IMR-90 (cell line): ENCODE measurements around the gene ANKRD40CL. TPM values are rescaled to one million over a fixed set of nuclear protein-coding genes. Genes with fewer than 3 reads are reported as not detected.

Experiments used
- ATAC-seq: fragments of 200-7000 bp; cut with Tn5 transposase; 2 replicates; pipeline ENCODE4 v1.9.1; 2020; ENCODE audit warnings: low read depth, mild to moderate bottlenecking, moderate library complexity
- BruUV-seq: library from RNA; stranded (reverse); fragments of 400-500 nt; replicated peaks from 2 replicates; lab custom pipeline; 2021; lab: Mats Ljungman, UMichigan
- CTCF ChIA-PET: fragments of 300-600 bp; formaldehyde crosslinking; extraction: SDS; loops from one replicate; lab custom pipeline; 2021; ENCODE audit warnings: antibody characterized with exemption; lab: Yijun Ruan, JAX
- POLR2A ChIA-PET: fragments of 300-600 bp; sonication (Branson Sonifier 250); formaldehyde crosslinking; loops from one replicate; lab custom pipeline; 2022; ENCODE audit warnings: antibody characterized with exemption; ENCODE audit not compliant: unreplicated experiment; lab: Charles Lee
- DNase-seq: peaks from one replicate; pipeline ENCODE4 v3.0.0; 2013
- H2AFZ ChIP-seq: replicated peaks from 2 replicates; pipeline ENCODE3; 2013; ENCODE audit warnings: low read length, mild to moderate bottlenecking; ENCODE audit not compliant: poor library complexity
- H2AK5ac ChIP-seq: 2 replicates; pipeline ENCODE4 v1.6.1; 2013; ENCODE audit warnings: low read depth, low read length, inconsistent platforms
- H2AK9ac ChIP-seq: replicated peaks from 2 replicates; pipeline ENCODE3; 2013; ENCODE audit warnings: mild to moderate bottlenecking, low read depth, low read length, moderate library complexity; ENCODE audit not compliant: poor library complexity
- H2BK120ac ChIP-seq: 2 replicates; pipeline ENCODE4 v1.6.1; 2013; ENCODE audit warnings: low read depth, low read length, inconsistent platforms
- H2BK15ac ChIP-seq: 3 replicates; pipeline ENCODE4 v1.6.1; 2013; ENCODE audit warnings: low read depth, low read length, inconsistent platforms
- H2BK20ac ChIP-seq: 2 replicates; pipeline ENCODE4 v1.6.1; 2013; ENCODE audit warnings: low read depth, mild to moderate bottlenecking, inconsistent platforms, low read length, moderate library complexity
- H2BK5ac ChIP-seq: 2 replicates; pipeline ENCODE4 v1.6.1; 2013; ENCODE audit warnings: mild to moderate bottlenecking, low read depth, low read length, inconsistent platforms; ENCODE audit not compliant: poor library complexity, severe bottlenecking
- H3K14ac ChIP-seq: replicated peaks from 2 replicates; pipeline ENCODE4 v1.6.1; 2013; ENCODE audit warnings: low read depth, low read length, inconsistent platforms
- H3K18ac ChIP-seq: 2 replicates; pipeline ENCODE4 v1.6.1; 2013; ENCODE audit warnings: low read depth, low read length, control low read depth
- H3K23ac ChIP-seq: 2 replicates; pipeline ENCODE4 v1.6.1; 2013; ENCODE audit warnings: low read depth, low read length, inconsistent platforms
- H3K27ac ChIP-seq: 2 replicates; pipeline ENCODE4 v1.5.1; 2013; ENCODE audit warnings: mild to moderate bottlenecking, control low read depth, low read length; ENCODE audit not compliant: insufficient read depth
- H3K27me3 ChIP-seq: 2 replicates; pipeline ENCODE4 v1.6.1; 2013; ENCODE audit warnings: low read length; ENCODE audit not compliant: control insufficient read depth, insufficient read depth
- H3K36me3 ChIP-seq: 2 replicates; pipeline ENCODE4 v1.6.1; 2013; ENCODE audit warnings: low read length, mixed read lengths; ENCODE audit not compliant: control insufficient read depth, insufficient read depth
- H3K4ac ChIP-seq: 2 replicates; pipeline ENCODE4 v1.6.1; 2013; ENCODE audit warnings: low read depth, low read length, inconsistent platforms
- H3K4me1 ChIP-seq: 2 replicates; pipeline ENCODE4 v1.6.1; 2013; ENCODE audit warnings: low read length, mixed read lengths; ENCODE audit not compliant: control insufficient read depth, insufficient read depth
- H3K4me2 ChIP-seq: 2 replicates; pipeline ENCODE4 v1.6.1; 2013; ENCODE audit warnings: low read depth, mild to moderate bottlenecking, control low read depth, low read length, moderate library complexity
- H3K4me3 ChIP-seq: 2 replicates; pipeline ENCODE4 v1.5.1; 2013; ENCODE audit warnings: low read depth, mild to moderate bottlenecking, control low read depth, low read length, moderate library complexity; ENCODE audit not compliant: insufficient read depth
- H3K56ac ChIP-seq: 2 replicates; pipeline ENCODE4 v1.6.1; 2013; ENCODE audit warnings: low read length, inconsistent platforms; ENCODE audit not compliant: insufficient read depth; ENCODE audit errors: extremely low read depth
- H3K79me1 ChIP-seq, 2 experiments: 2 replicates each; pipeline ENCODE4 v1.6.1; 2013; ENCODE audit warnings: low read length in 2 of 2, inconsistent platforms in 1 of 2, low read depth in 1 of 2
- H3K9ac ChIP-seq: 2 replicates; pipeline ENCODE4 v1.6.1; 2013; ENCODE audit warnings: low read depth, low read length, control low read depth
- H3K9me1 ChIP-seq: 2 replicates; pipeline ENCODE4 v1.6.1; 2013; ENCODE audit warnings: low read length, inconsistent platforms; ENCODE audit not compliant: insufficient read depth
- H3K9me3 ChIP-seq: 2 replicates; pipeline ENCODE4 v1.6.1; 2013; ENCODE audit warnings: low read length; ENCODE audit not compliant: control insufficient read depth, insufficient read depth
- H4K20me1 ChIP-seq: 2 replicates; pipeline ENCODE4 v1.6.1; 2013; ENCODE audit warnings: low read length, inconsistent platforms; ENCODE audit not compliant: insufficient read depth
- H4K5ac ChIP-seq: 2 replicates; pipeline ENCODE4 v1.6.1; 2013; ENCODE audit warnings: mild to moderate bottlenecking, low read depth, low read length, control low read depth
- H4K8ac ChIP-seq, 2 experiments: 2 replicates each; pipeline ENCODE4 v1.6.1; 2013; ENCODE audit warnings: low read depth in 2 of 2, low read length in 2 of 2, control low read depth in 1 of 2, inconsistent platforms in 1 of 2
- H4K91ac ChIP-seq: 2 replicates; pipeline ENCODE4 v1.6.1; 2013; ENCODE audit warnings: low read depth, low read length, inconsistent platforms; ENCODE audit not compliant: insufficient read depth
- CEBPB ChIP-seq: IDR thresholded peaks from 2 replicates; pipeline ENCODE4 v1.6.1; 2012; ENCODE audit warnings: low read depth, low read length, improper control_type of control experiment
- CHD1 ChIP-seq: IDR thresholded peaks from 2 replicates; pipeline ENCODE4 v1.6.1; 2012; ENCODE audit warnings: low read depth, low read length, improper control_type of control experiment
- ELK1 ChIP-seq: fragments of 150-350 bp; IDR thresholded peaks from 2 replicates; pipeline ENCODE4 v1.6.1; 2016; ENCODE audit warnings: low read depth, mild to moderate bottlenecking, low read length, moderate library complexity, borderline replicate concordance
- MAFK ChIP-seq: IDR thresholded peaks from 2 replicates; pipeline ENCODE4 v1.6.1; 2012; ENCODE audit warnings: low read depth, low read length, improper control_type of control experiment
- MXI1 ChIP-seq: IDR thresholded peaks from 2 replicates; pipeline ENCODE4 v1.6.1; 2012; ENCODE audit warnings: low read depth, mild to moderate bottlenecking, low read length, moderate library complexity, borderline replicate concordance
- POLR2A ChIP-seq: IDR thresholded peaks from 2 replicates; pipeline ENCODE4 v1.6.1; 2012; ENCODE audit warnings: mild to moderate bottlenecking, low read depth, low read length
- RAD21 ChIP-seq: IDR thresholded peaks from 2 replicates; pipeline ENCODE4 v1.6.1; 2012; ENCODE audit warnings: low read length, improper control_type of control experiment
- USF2 ChIP-seq: fragments of 150-350 bp; IDR thresholded peaks from 2 replicates; pipeline ENCODE4 v1.6.1; 2017; ENCODE audit warnings: mild to moderate bottlenecking, antibody characterized with exemption, low read length, low read depth
- WGBS, 2 experiments: methylation state at CpG; one replicate each; pipeline versions ENCODE4 v1.1.5 to v1.1.7; 2013; ENCODE audit warnings: missing lambda C conversion rate in 2 of 2; ENCODE audit not compliant: insufficient read length in 1 of 2; ENCODE audit errors: extremely low coverage in 2 of 2; 5-methylcytosine and 5-hydroxymethylcytosine counted together
- dilution Hi-C: fragments of 300-500 bp; cut with HindIII; formaldehyde crosslinking; loops from one replicate; pipeline ENCODE4 v1.14.3; 2018; ENCODE audit warnings: low sequenced_read_pairs; ENCODE audit not compliant: unreplicated experiment
- in situ Hi-C: fragments of 300-500 bp; cut with MboI; formaldehyde crosslinking; loops from 3 replicates; pipeline ENCODE4 v1.14.3; 2019; ENCODE audit warnings: low sequenced_read_pairs, inconsistent platforms, mixed read lengths
- intact Hi-C: fragments of 100-400 bp; cut with micrococcal nuclease; formaldehyde crosslinking; loops from 2 replicates; pipeline ENCODE4 v1.10.0; 2022
- polyA plus RNA-seq, 3 experiments: library from polyadenylated mRNA; depleted of rRNA; stranded (reverse); fragments of >200 nt; gene quantifications; 2 replicates each; pipeline ENCODE4 v1.2.3, GENCODE V29; 2012; ENCODE audit warnings: low replicate concordance in 1 of 3
- total RNA-seq: library from RNA; depleted of rRNA; stranded (reverse); fragments of >200 nt; gene quantifications from 2 replicates; pipeline ENCODE4 v1.2.3, GENCODE V29; 2012

The ANKRD40CL gene
- total and polyA plus RNA-seq, 2 of the 4 experiments (the other 2 are of a cell fraction): not detected

- no peak overlapping the region for H3K56ac ChIP-seq
- H2BK20ac ChIP-seq: no peak overlapping the region
- H3K36me3 ChIP-seq: no peaks in the 10 kb centered on the region
- WGBS, 2 experiments: no CpG with 5 or more reads among the region's 8 CpGs
- no peak overlapping the region for H4K5ac ChIP-seq
- no peak overlapping the region for H3K27ac ChIP-seq
- intact Hi-C loops: no loop called here
- H3K4me3 ChIP-seq: no peak overlapping the region
- no peaks in the 10 kb centered on the region for H3K79me1 ChIP-seq
- no peak overlapping the region for H4K91ac ChIP-seq
- no peak overlapping the region for H3K4me2 ChIP-seq
- dilution Hi-C loops: no loop called here
- no peak overlapping the region for H2BK120ac ChIP-seq
- H3K14ac ChIP-seq: no peak overlapping the region
- no peaks in the 10 kb centered on the region; the same call in 1 of the 2 replicates for H3K4me1 ChIP-seq
- ChIA-PET CTCF (interaction anchor here (1.2 kb wide), 1 partner anchor 64 kb away, joined by 3 read pairs; no protein-coding TSS in a partner anchor), POLR2A (no interaction called here)
- no peak overlapping the region for H3K23ac ChIP-seq
- no peaks in the 10 kb centered on the region for H4K20me1 ChIP-seq
- H3K9me1 ChIP-seq: no peaks in the 10 kb centered on the region
- no peak overlapping the region for H2BK15ac ChIP-seq
- no peaks in the 10 kb centered on the region for H3K9me3 ChIP-seq
- no peak overlapping the region for H2AK9ac ChIP-seq
- no peak for DNase-seq
- ATAC-seq: no peak
- H3K4ac ChIP-seq: no peak overlapping the region
- no TSS peak for BruUV-seq
- H2BK5ac ChIP-seq: no peak overlapping the region
- peaks cover 2% of the 10 kb centered on the region for H3K27me3 ChIP-seq
- H3K9ac ChIP-seq: no peak overlapping the region
- TF ChIP-seq MAFK: no peak
- TF ChIP-seq POLR2A: no peak
- TF ChIP-seq USF2: no peak
- no peak for TF ChIP-seq RAD21
- TF ChIP-seq CHD1: no peak
- TF ChIP-seq ELK1: no peak
- no peak for TF ChIP-seq MXI1
- TF ChIP-seq CEBPB: no peak
- no peak overlapping the region for H4K8ac ChIP-seq
- H2AK5ac ChIP-seq: no peak overlapping the region
- no peak overlapping the region for H3K18ac ChIP-seq
- H2AFZ ChIP-seq: no peak overlapping the region
- in situ Hi-C loops: no loop called here
Measured at GRCh38 chr17:50778471-50778870, 11.2 kb upstream of the ANKRD40CL start.
